ENCODE results near the gene MAP4K1.
A peak's percentile ranks its signal among the peaks of the same experiment; 100 is the strongest.

DNA sequence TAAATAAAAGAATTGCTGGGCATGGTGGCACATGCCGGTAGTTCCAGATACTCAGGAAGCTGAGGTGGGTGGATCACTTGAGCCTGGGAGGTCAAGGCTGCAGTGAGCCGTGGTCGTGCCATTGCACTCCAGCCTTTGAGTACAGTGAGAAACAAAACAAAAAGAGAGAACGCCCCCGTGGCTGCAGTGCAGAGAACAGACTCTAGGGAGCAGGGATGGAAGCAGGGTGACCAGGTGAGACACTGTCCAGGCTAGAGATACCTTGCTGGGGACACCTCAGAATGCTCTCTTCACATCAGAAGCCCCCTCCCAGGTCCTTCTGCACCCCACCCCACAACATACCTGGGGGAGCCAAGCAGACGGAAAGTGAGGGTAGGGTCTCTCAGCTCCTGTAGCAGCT lies 24.8 kb downstream of the MAP4K1 start:
- TF ChIP-seq, protein P1, sequence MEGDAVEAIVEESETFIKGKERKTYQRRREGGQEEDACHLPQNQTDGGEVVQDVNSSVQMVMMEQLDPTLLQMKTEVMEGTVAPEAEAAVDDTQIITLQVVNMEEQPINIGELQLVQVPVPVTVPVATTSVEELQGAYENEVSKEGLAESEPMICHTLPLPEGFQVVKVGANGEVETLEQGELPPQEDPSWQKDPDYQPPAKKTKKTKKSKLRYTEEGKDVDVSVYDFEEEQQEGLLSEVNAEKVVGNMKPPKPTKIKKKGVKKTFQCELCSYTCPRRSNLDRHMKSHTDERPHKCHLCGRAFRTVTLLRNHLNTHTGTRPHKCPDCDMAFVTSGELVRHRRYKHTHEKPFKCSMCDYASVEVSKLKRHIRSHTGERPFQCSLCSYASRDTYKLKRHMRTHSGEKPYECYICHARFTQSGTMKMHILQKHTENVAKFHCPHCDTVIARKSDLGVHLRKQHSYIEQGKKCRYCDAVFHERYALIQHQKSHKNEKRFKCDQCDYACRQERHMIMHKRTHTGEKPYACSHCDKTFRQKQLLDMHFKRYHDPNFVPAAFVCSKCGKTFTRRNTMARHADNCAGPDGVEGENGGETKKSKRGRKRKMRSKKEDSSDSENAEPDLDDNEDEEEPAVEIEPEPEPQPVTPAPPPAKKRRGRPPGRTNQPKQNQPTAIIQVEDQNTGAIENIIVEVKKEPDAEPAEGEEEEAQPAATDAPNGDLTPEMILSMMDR (conservative IDR thresholded peaks at IDR 0.05; ENCODE audit: low read depth, low read length), result 0 out of 2 replicates have a peak, but pooled peaks have one; percentile 9
- no peak for TF ChIP-seq EZH2 (IDR thresholded peaks at IDR 0.05; ENCODE audit: borderline replicate concordance, low read depth, low read length, poor library complexity, severe bottlenecking)

Measured in A673 (cell line).